ENCODE results near the gene CDYL2.

CDYL2 gene

GRCh38 chr16:80586476-80586875 lies 217.9 kb downstream of the CDYL2 start:
- no peak for DNase-seq

- DNase-seq = no peak
These were observed 218.6 kb downstream of the CDYL2 start for GRCh38 chr16:80585764-80586163.

DNA sequence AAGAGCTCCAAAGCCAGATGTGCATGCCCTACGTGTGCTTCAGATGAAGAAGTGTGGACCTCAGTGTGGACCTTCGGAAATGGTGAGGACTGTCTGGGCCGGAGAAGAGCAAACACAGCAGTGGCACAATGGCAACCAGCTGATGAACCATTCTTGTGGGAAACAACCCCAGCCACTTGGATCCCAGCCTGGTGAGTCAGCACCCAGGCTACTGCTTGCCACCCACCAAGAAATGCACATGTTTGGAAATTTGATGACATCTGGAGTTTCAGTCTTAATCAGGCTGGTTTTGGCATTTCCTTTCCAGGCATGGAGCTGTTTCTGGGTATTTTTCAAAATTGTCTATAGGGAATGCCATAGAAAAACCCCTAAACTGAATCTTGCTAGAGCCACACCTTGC lies 220.9 kb downstream of the CDYL2 start:
- no peak for DNase-seq

GRCh38 chr16:80580109-80580832 lies 224.1 kb downstream of the CDYL2 start:
- DNase-seq = no peak

GRCh38 chr16:80577485-80578280 lies 226.7 kb downstream of the CDYL2 start:
- DNase-seq = no peak

GRCh38 chr16:80576343-80576912 lies 228.0 kb downstream of the CDYL2 start:
- DNase-seq = no peak

DNA sequence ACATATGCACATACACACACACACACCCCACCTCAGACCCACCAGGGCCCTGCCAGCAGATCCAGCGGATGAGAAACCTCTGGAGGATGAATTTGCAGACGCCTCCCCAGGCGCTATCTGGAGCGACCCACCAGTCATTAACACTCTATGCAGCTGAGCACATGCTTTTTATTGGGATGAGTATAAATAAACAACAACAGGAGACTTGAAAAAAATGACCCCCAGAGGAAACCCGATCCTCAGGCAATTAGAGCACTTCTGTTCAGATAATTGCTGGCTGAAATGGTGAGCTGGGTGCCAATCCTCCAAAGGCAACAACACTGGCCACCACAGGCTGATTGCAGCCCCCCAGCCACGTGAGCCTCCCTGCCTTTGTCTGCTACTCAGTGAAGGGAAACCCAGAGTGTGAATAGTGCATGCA lies 230.7 kb downstream of the CDYL2 start:
- DNase-seq = no peak

GRCh38 chr16:80570106-80570478 lies 234.3 kb downstream of the CDYL2 start:
- DNase-seq = no peak

DNA sequence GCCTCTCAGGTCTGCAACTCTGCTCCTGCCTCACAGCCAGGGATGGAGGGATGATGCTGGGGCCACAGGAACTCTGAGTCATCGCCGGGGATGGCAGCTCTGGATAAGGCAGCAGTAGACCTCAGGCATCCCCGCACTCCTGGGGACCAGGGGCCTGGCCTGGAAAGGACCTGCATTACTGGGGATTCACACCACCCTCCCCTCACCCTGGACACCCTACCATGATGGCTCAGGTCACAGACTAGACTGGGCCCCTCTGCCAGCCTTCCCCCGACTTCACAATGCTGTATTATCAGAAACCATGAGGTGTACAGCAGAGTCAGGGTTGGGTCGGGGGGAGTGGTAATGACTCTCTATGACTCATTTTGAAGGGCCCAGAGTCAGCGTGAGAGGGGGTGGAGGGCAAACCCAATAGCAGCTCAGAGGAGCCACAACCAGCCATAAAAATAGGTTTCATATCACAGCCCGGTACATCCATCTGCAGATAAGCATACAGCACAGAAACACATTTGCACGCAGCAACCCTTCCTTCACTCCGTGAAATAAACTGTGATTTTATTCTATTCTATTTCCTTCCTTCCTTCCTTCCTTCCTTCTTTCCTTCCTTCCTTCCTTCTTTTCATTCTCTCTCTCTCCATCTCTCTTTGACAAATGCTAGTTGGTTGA lies 234.8 kb downstream of the CDYL2 start:
- DNase-seq = peak; percentile 12

DNA sequence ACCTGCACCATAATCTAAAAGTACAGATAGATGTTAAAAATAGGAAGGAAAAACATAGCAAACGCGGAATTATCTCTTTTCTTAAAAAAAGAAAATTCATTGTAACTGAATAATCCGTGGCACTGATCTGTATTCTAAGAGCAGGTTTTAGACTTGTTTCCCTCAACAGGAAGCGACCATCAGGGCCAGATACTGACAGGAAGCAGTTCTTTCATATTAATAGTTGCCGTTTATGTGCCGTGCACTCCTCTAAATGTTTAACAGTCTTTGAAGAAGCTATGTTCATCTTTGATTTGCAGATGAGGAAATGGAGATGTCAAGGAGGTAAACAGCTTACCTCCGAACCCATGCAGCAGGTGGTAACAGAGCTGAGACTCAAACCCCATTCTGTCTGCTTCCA lies 240.0 kb downstream of the CDYL2 start:
- no peak for DNase-seq

DNA sequence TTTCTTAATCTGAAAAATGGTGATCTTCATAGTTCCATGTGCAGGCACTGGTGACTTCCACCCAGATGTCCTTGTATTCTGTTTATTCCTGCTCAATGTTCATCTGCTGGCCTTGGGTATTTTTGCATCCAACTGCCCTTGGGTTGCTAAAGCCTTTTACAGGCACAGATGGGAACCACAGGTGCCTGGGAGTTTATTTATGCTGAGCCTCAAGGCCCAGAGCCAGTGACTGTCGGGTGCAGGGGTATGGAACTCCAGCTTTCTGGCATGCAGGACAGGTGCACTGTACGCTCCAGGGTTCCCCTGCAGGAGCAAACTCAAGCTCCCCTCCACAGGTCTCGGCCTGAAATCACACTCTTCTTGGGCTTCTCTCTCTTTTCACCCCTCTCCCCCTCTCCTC lies 241.3 kb downstream of the CDYL2 start:
- DNase-seq = no peak

DNA sequence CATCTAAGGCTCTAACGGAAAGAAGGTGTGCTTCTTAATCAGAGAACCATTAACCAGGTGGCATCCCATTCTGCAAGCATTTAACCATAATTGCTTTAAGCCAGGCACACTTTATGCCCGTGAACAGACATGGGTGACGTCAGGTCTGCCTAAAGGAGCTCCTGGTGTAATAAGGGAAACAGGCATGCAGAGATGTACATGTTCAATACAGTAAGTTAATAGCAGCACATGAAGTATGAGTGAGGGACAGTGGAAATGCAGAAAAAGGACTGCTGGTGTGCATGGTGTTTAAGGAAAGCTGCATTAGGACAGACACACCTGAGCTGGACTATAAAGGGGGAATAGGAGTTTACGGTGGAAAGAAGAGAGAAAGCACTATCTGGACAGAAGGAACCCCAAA lies 245.0 kb downstream of the CDYL2 start:
- no peak for DNase-seq

DNA sequence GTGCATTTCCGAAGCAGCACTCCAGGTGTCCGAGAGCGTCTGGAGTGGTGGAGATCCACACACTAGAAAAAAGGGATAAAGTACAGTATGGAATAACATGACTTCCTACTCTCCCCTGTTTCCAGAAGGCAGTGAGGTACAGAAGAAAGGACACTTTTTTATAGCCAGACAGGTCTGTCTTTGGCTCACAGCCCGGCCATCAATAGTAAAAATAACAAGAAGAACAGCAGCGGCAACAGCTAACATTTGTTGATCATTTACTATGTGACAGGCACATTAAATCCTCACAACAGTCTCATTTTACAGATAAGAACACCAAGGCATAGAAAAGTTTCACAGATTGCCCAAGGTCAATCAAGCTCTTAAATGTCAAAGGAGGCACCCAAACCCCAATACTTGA lies 247.4 kb downstream of the CDYL2 start:
- DNase-seq = no peak

GRCh38 chr16:80556481-80556880 lies 247.9 kb downstream of the CDYL2 start:
- no peak for DNase-seq

DNA sequence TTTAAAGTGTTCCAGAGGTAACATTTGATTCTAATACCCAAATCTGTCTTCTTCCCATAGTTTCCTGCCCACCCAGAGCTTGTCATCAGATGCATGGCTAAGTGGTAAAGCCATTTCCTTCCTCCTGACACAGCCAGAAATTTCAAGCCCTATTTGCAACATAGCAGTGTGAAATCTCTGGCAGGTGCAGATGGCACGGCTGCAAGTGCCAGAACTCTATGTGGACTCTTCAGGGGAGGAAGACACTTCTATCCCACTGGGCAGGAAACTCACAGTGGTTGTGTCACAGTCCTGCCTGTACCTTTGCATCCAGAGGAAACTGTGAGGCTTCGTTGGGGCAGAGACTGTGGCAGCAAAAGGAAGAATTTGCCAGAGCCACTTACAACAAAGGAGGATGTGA lies 250.4 kb downstream of the CDYL2 start:
- no peak for DNase-seq

DNA sequence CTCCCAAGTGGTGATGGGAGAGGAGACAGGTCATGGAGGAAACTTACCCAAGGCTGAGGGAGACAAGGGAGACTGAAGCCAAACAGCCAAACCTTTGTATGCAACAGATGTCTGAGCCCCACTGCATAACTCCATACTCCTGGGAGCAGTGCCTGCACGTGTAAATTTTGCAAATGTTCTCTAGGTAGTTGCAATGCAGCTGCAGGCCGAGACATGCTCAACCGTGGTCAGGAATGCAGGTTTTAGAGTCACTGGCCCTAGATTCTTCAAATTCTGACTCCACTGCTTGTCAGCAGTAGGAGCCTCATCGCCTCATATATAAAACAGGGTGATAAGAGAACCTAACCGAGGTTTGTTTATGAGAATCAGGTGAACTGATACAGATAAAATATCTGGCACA lies 252.1 kb downstream of the CDYL2 start:
- no peak for DNase-seq
